HEK293 (cell line): ENCODE measurements around the gene ANXA3.

ENCODE experiments used
- CTCF ChIA-PET: fragments of 350-600 bp; formaldehyde crosslinking; extraction: SDS; loops from one replicate; lab custom pipeline; 2021; ENCODE audit warnings: antibody characterized with exemption; lab: Yijun Ruan, JAX
- POLR2A ChIA-PET: fragments of 300-600 bp; formaldehyde crosslinking; extraction: SDS; loops from one replicate; lab custom pipeline; 2020; ENCODE audit warnings: antibody characterized with exemption, inconsistent platforms; lab: Yijun Ruan, JAX
- H3K27ac ChIP-seq: fragments of 200-500 bp; sonication (Bioruptor generic); 2 replicates; pipeline ENCODE4 v1.5.1; 2014; ENCODE audit warnings: low read depth, low read length, control low read depth, inconsistent platforms; ENCODE audit errors: extremely low read depth
- H3K36me3 ChIP-seq, 2 experiments: fragments of 200-500 bp in 1 of 2; sonication (Bioruptor generic) in 1 of 2; 1 replicate in 1 of 2; 2 replicates in 1 of 2; pipeline ENCODE4 v1.5.1; 2014 to 2017; ENCODE audit warnings: inconsistent platforms in 2 of 2, low read length in 2 of 2; ENCODE audit not compliant: control insufficient read depth in 2 of 2, insufficient read depth in 1 of 2
- H3K4me1 ChIP-seq: fragments of 200-500 bp; sonication (Bioruptor generic); 2 replicates; pipeline ENCODE4 v1.5.1; 2014; ENCODE audit warnings: mild to moderate bottlenecking, low read length, inconsistent platforms; ENCODE audit not compliant: control insufficient read depth, insufficient read depth
- H3K4me3 ChIP-seq: 2 replicates; pipeline ENCODE4 v1.5.1; 2011; ENCODE audit warnings: low read depth, mild to moderate bottlenecking, control low read depth, low read length, moderate library complexity
- H3K9me3 ChIP-seq: fragments of 200-500 bp; sonication (Bioruptor generic); 2 replicates; pipeline ENCODE4 v1.5.1; 2014; ENCODE audit warnings: low read depth, low read length, inconsistent platforms; ENCODE audit not compliant: control insufficient read depth, insufficient read depth
- KLF1 ChIP-seq: fragments of 450-650 bp; formaldehyde crosslinking; IDR thresholded peaks from 2 replicates; pipeline ENCODE4 v1.5.1; 2016; ENCODE audit warnings: missing biosample characterization, missing genetic modification characterization
- SCRT2 ChIP-seq: fragments of 450-650 bp; formaldehyde crosslinking; IDR thresholded peaks from 2 replicates; pipeline ENCODE4 v1.5.1; 2016; ENCODE audit warnings: missing biosample characterization, missing genetic modification characterization
- SP3 ChIP-seq: fragments of 450-650 bp; formaldehyde crosslinking; IDR thresholded peaks from 2 replicates; pipeline ENCODE4 v1.5.1; 2016; ENCODE audit warnings: missing biosample characterization, missing genetic modification characterization
- ZBTB7A ChIP-seq: fragments of 450-650 bp; formaldehyde crosslinking; IDR thresholded peaks from 2 replicates; pipeline ENCODE4 v1.5.1; 2016; ENCODE audit warnings: low read depth, missing biosample characterization, missing genetic modification characterization
- ZNF155 ChIP-seq: fragments of 450-650 bp; formaldehyde crosslinking; IDR thresholded peaks from 2 replicates; pipeline ENCODE4 v1.5.1; 2016; ENCODE audit warnings: missing biosample characterization, missing genetic modification characterization
- ZNF157 ChIP-seq: fragments of 450-650 bp; formaldehyde crosslinking; IDR thresholded peaks from 2 replicates; pipeline ENCODE4 v1.5.1; 2016; ENCODE audit warnings: missing biosample characterization, missing genetic modification characterization
- ZNF211 ChIP-seq: fragments of 450-650 bp; formaldehyde crosslinking; IDR thresholded peaks from 2 replicates; pipeline ENCODE4 v1.5.1; 2016; ENCODE audit warnings: low read depth, missing biosample characterization, missing genetic modification characterization
- ZNF214 ChIP-seq: fragments of 450-650 bp; formaldehyde crosslinking; IDR thresholded peaks from 2 replicates; pipeline ENCODE4 v1.5.1; 2017; ENCODE audit warnings: missing biosample characterization, mild to moderate bottlenecking, missing genetic modification characterization, borderline replicate concordance
- ZNF23 ChIP-seq: fragments of 450-650 bp; formaldehyde crosslinking; IDR thresholded peaks from 2 replicates; pipeline ENCODE4 v1.5.1; 2016; ENCODE audit warnings: missing biosample characterization, missing genetic modification characterization, borderline replicate concordance
- ZNF274 ChIP-seq, 2 experiments: fragments of 200-500 bp in 1 of 2; fragments of 450-650 bp in 1 of 2; sonication (Bioruptor generic) in 1 of 2; formaldehyde crosslinking in 1 of 2; IDR thresholded peaks; 2 replicates each; pipeline versions ENCODE4 v1.5.1 to v1.6.1; 2014 to 2016; ENCODE audit warnings: borderline replicate concordance in 1 of 2, inconsistent platforms in 1 of 2, low read length in 1 of 2, missing biosample characterization in 1 of 2, missing genetic modification characterization in 1 of 2
- ZNF391 ChIP-seq: fragments of 450-650 bp; formaldehyde crosslinking; IDR thresholded peaks from 2 replicates; pipeline ENCODE4 v1.5.1; 2016; ENCODE audit warnings: low read depth, missing biosample characterization, missing genetic modification characterization, borderline replicate concordance
- ZNF571 ChIP-seq: fragments of 450-650 bp; formaldehyde crosslinking; IDR thresholded peaks from 2 replicates; pipeline ENCODE4 v1.5.0; 2017; ENCODE audit warnings: missing biosample characterization, missing genetic modification characterization
- ZNF660 ChIP-seq: fragments of 450-650 bp; IDR thresholded peaks from 2 replicates; pipeline ENCODE4 v1.5.1; 2018; ENCODE audit warnings: missing biosample characterization, mild to moderate bottlenecking, missing genetic modification characterization
- ZNF677 ChIP-seq: fragments of 450-650 bp; IDR thresholded peaks from 2 replicates; pipeline ENCODE4 v1.5.0; 2018; ENCODE audit warnings: missing biosample characterization, mild to moderate bottlenecking, missing genetic modification characterization, moderate library complexity
- ZNF707 ChIP-seq: fragments of 450-650 bp; formaldehyde crosslinking; IDR thresholded peaks from 2 replicates; pipeline ENCODE4 v1.5.1; 2016; ENCODE audit warnings: missing biosample characterization, missing genetic modification characterization
- ZNF747 ChIP-seq: fragments of 450-650 bp; formaldehyde crosslinking; IDR thresholded peaks from 2 replicates; pipeline ENCODE4 v1.5.1; 2016; ENCODE audit warnings: missing biosample characterization, missing genetic modification characterization
- TF ChIP-seq, protein P1 (sequence below): fragments of 450-650 bp; formaldehyde crosslinking; IDR thresholded peaks from 2 replicates; pipeline ENCODE4 v1.5.1; 2016; ENCODE audit warnings: missing biosample characterization, missing genetic modification characterization, low read depth
- TF ChIP-seq, protein P2 (sequence below): fragments of 450-650 bp; formaldehyde crosslinking; IDR thresholded peaks from 2 replicates; pipeline ENCODE4 v1.5.1; 2016; ENCODE audit warnings: missing biosample characterization, missing genetic modification characterization
- TF ChIP-seq, protein P3 (sequence below): fragments of 450-650 bp; formaldehyde crosslinking; IDR thresholded peaks from 2 replicates; pipeline ENCODE4 v1.5.1; 2016; ENCODE audit warnings: missing biosample characterization, missing genetic modification characterization
- TF ChIP-seq, protein P4 (sequence below): fragments of 450-650 bp; formaldehyde crosslinking; IDR thresholded peaks from 2 replicates; pipeline ENCODE4 v1.5.1; 2016; ENCODE audit warnings: missing biosample characterization, missing genetic modification characterization
- TF ChIP-seq, protein P5 (sequence below): fragments of 450-650 bp; IDR thresholded peaks from 2 replicates; pipeline ENCODE4 v1.5.1; 2018; ENCODE audit warnings: missing biosample characterization, mild to moderate bottlenecking, missing genetic modification characterization

ANXA3 gene

DNA sequence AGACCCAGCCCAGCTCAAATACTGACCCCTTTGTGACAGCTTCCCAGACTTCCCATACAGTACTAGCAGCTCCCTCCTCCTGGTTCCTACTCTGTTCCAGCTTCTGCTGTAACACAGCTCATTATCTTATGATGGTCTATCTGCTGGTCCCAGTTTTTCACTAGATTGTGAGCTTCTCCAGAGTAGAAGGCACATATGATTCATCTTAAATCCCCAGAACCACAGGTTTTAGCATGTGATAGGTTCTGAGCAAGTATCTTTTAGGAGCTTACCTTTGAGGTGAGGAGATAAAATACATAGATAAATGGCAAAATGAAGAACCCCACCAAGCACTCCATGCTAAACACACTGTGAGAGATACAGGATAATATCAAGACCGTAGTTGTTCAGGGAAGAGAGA lies 27.6 kb upstream of the ANXA3 start (continued):
- TF ChIP-seq ZNF677 = no peak

DNA sequence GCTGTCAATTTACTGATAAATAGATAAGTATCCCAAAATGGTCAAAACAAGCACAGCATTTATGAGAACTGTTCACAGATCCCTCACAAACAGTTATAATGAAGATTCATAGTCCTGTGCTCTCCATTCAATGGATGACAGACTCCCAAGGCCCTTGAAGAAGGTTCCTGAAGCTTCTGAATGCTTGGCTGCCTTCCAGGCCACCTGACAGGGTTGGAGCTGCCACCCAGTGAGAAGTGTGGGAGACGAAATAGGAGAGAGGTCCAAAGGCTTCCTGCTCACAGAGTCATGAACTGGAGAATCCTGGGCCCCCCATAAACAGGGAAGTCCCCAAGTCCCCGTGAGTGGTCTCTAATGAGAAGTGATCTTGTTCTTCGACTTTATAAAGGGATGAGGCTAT lies 26.0 kb upstream of the ANXA3 start:
- no peak overlapping the region for H3K27ac ChIP-seq
- TF ChIP-seq ZNF23 (tag by site-specific recombination) = no peak
- no peak for TF ChIP-seq ZNF157 (tag by site-specific recombination)
- TF ChIP-seq, protein P1, sequence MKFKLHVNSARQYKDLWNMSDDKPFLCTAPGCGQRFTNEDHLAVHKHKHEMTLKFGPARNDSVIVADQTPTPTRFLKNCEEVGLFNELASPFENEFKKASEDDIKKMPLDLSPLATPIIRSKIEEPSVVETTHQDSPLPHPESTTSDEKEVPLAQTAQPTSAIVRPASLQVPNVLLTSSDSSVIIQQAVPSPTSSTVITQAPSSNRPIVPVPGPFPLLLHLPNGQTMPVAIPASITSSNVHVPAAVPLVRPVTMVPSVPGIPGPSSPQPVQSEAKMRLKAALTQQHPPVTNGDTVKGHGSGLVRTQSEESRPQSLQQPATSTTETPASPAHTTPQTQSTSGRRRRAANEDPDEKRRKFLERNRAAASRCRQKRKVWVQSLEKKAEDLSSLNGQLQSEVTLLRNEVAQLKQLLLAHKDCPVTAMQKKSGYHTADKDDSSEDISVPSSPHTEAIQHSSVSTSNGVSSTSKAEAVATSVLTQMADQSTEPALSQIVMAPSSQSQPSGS = no peak
- TF ChIP-seq ZNF660 (tag by site-specific recombination) = no peak
- no peak for TF ChIP-seq ZNF211 (tag by site-specific recombination)
- TF ChIP-seq, protein P2, sequence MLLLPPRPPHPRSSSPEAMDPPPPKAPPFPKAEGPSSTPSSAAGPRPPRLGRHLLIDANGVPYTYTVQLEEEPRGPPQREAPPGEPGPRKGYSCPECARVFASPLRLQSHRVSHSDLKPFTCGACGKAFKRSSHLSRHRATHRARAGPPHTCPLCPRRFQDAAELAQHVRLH (tag by site-specific recombination) = no peak
- no peak for TF ChIP-seq SP3 (tag by site-specific recombination)
- TF ChIP-seq ZNF155 = no peak
- no peak for TF ChIP-seq SCRT2 (tag by site-specific recombination)
- TF ChIP-seq ZNF707 (tag by site-specific recombination) = no peak
- no peak for TF ChIP-seq ZNF214
- TF ChIP-seq, protein P3, sequence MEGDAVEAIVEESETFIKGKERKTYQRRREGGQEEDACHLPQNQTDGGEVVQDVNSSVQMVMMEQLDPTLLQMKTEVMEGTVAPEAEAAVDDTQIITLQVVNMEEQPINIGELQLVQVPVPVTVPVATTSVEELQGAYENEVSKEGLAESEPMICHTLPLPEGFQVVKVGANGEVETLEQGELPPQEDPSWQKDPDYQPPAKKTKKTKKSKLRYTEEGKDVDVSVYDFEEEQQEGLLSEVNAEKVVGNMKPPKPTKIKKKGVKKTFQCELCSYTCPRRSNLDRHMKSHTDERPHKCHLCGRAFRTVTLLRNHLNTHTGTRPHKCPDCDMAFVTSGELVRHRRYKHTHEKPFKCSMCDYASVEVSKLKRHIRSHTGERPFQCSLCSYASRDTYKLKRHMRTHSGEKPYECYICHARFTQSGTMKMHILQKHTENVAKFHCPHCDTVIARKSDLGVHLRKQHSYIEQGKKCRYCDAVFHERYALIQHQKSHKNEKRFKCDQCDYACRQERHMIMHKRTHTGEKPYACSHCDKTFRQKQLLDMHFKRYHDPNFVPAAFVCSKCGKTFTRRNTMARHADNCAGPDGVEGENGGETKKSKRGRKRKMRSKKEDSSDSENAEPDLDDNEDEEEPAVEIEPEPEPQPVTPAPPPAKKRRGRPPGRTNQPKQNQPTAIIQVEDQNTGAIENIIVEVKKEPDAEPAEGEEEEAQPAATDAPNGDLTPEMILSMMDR = no peak
- TF ChIP-seq, all 188 proteins: peak for 0
- no peaks in the 10 kb centered on the region for H3K4me1 ChIP-seq
- POLR2A ChIA-PET = no interaction called here
- H3K9me3 ChIP-seq = no peaks in the 10 kb centered on the region
- H3K4me3 ChIP-seq = no peak overlapping the region
- H3K36me3 ChIP-seq = peaks cover 0 to 15% of the 10 kb centered on the region in 2 experiments; a peak in 1 of 3 replicates
- CTCF ChIA-PET = no interaction called here

DNA sequence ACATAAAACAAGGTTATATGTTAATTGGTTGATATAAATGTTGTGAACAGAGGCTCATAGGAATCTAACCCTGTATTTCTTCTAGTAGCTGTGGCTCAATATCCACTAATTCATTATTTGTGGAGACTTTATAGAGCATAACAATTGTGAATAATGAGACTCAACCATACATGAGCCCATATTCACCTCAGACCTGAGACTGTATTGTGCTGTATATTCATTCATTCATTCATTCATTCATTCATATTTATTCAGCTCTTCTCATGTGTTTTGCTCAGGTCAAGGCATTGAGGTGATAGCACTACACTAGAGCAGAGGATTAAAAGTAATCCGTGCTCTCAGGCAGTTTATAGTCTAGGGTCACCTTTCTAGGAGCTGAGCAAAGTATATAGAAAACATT lies 24.5 kb upstream of the ANXA3 start:
- ChIA-PET CTCF (interaction anchor here (0.5 to 0.7 kb wide), 3 partner anchors 411 to 470 kb away, joined by 3 to 5 read pairs (median 3); partner anchors contain the start of gene FRAS1), POLR2A (no interaction called here)
- Histone ChIP-seq H3K27ac (no peak overlapping the region), H3K9me3 (no peaks in the 10 kb centered on the region), H3K4me3 (no peak overlapping the region), H3K36me3 (peaks cover 0 to 11% of the 10 kb centered on the region in 2 experiments; a peak in 1 of 3 replicates), H3K4me1 (no peaks in the 10 kb centered on the region)
- no peak for TF ChIP-seq ZNF571 (tag by site-specific recombination)
- TF ChIP-seq KLF1 (tag by site-specific recombination) = no peak
- TF ChIP-seq, protein P4, sequence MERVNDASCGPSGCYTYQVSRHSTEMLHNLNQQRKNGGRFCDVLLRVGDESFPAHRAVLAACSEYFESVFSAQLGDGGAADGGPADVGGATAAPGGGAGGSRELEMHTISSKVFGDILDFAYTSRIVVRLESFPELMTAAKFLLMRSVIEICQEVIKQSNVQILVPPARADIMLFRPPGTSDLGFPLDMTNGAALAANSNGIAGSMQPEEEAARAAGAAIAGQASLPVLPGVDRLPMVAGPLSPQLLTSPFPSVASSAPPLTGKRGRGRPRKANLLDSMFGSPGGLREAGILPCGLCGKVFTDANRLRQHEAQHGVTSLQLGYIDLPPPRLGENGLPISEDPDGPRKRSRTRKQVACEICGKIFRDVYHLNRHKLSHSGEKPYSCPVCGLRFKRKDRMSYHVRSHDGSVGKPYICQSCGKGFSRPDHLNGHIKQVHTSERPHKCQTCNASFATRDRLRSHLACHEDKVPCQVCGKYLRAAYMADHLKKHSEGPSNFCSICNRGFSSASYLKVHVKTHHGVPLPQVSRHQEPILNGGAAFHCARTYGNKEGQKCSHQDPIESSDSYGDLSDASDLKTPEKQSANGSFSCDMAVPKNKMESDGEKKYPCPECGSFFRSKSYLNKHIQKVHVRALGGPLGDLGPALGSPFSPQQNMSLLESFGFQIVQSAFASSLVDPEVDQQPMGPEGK (tag by site-specific recombination) = no peak
- no peak for TF ChIP-seq ZNF274 (IDR thresholded peaks at IDR 0.05; ENCODE audit: low read length)
- no peak for TF ChIP-seq ZNF274 (tag by site-specific recombination; IDR thresholded peaks at IDR 0.05; ENCODE audit: borderline replicate concordance)
- no peak for TF ChIP-seq ZNF747 (tag by site-specific recombination)
- TF ChIP-seq ZNF391 (tag by site-specific recombination) = no peak
- no peak for TF ChIP-seq ZBTB7A (tag by site-specific recombination)
- TF ChIP-seq, protein P5, sequence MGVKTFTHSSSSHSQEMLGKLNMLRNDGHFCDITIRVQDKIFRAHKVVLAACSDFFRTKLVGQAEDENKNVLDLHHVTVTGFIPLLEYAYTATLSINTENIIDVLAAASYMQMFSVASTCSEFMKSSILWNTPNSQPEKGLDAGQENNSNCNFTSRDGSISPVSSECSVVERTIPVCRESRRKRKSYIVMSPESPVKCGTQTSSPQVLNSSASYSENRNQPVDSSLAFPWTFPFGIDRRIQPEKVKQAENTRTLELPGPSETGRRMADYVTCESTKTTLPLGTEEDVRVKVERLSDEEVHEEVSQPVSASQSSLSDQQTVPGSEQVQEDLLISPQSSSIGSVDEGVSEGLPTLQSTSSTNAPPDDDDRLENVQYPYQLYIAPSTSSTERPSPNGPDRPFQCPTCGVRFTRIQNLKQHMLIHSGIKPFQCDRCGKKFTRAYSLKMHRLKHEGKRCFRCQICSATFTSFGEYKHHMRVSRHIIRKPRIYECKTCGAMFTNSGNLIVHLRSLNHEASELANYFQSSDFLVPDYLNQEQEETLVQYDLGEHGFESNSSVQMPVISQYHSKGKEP (tag by site-specific recombination) = no peak
